PC-3 (cell line): ENCODE measurements around the gene SRPRA. TPM values are rescaled to one million over a fixed set of nuclear protein-coding genes. Genes with fewer than 3 reads are reported as not detected.

ENCODE experiments used
- ATAC-seq: fragments of 200-7000 bp; cut with Tn5 transposase; 2 replicates; pipeline ENCODE4 v1.9.1; 2020; ENCODE audit warnings: mild to moderate bottlenecking, moderate library complexity
- BruUV-seq: library from RNA; stranded (reverse); fragments of 400-500 nt; replicated peaks from 2 replicates; lab custom pipeline; 2021; lab: Mats Ljungman, UMichigan
- CTCF ChIA-PET: fragments of 300-600 bp; sonication (Branson Sonifier 250); formaldehyde crosslinking; loops from one replicate; lab custom pipeline; 2022; ENCODE audit warnings: antibody characterized with exemption; lab: Charles Lee
- POLR2A ChIA-PET: fragments of 300-600 bp; sonication (Branson Sonifier 250); formaldehyde crosslinking; loops from one replicate; lab custom pipeline; 2022; ENCODE audit warnings: antibody characterized with exemption; ENCODE audit not compliant: unreplicated experiment; lab: Charles Lee
- DNase-seq: peaks from one replicate; pipeline ENCODE4 v3.0.0-alpha.2; 2015
- H2AFZ ChIP-seq: fragments of 300-600 bp; sonication (generic); 2 replicates; pipeline ENCODE4 v1.6.0; 2016; ENCODE audit warnings: antibody characterized with exemption, low read length
- H3F3A ChIP-seq: fragments of 300-600 bp; sonication (generic); one replicate; pipeline ENCODE4 v1.6.0; 2017; ENCODE audit warnings: antibody characterized with exemption, low read length, control low read depth, mild to moderate bottlenecking; ENCODE audit not compliant: unreplicated experiment
- H3K27ac ChIP-seq: fragments of 300-600 bp; sonication (generic); 2 replicates; pipeline ENCODE4 v1.5.1; 2016; ENCODE audit warnings: mild to moderate bottlenecking, low read length
- H3K27me3 ChIP-seq: fragments of 300-600 bp; sonication (generic); 2 replicates; pipeline ENCODE4 v1.6.1; 2016; ENCODE audit warnings: low read length, mixed read lengths
- H3K36me3 ChIP-seq: fragments of 300-600 bp; sonication (generic); 2 replicates; pipeline ENCODE4 v1.6.1; 2016; ENCODE audit warnings: low read depth, mixed run types, low read length, mixed read lengths
- H3K4me1 ChIP-seq: fragments of 300-600 bp; sonication (generic); 2 replicates; pipeline ENCODE4 v1.5.1; 2016; ENCODE audit warnings: low read length; ENCODE audit not compliant: insufficient read depth
- H3K4me2 ChIP-seq: fragments of 300-600 bp; sonication (generic); 2 replicates; pipeline ENCODE4 v1.6.0; 2016; ENCODE audit warnings: low read length
- H3K4me3 ChIP-seq: fragments of 300-600 bp; sonication (generic); 2 replicates; pipeline ENCODE4 v1.5.1; 2016; ENCODE audit warnings: mild to moderate bottlenecking, low read length, mixed read lengths
- H3K79me2 ChIP-seq: fragments of 300-600 bp; sonication (generic); 2 replicates; pipeline ENCODE4 v1.6.1; 2017; ENCODE audit warnings: low read length, mixed read lengths
- H3K9ac ChIP-seq: fragments of 300-600 bp; sonication (generic); 2 replicates; pipeline ENCODE4 v1.6.0; 2016; ENCODE audit warnings: mild to moderate bottlenecking, low read length
- H3K9me2 ChIP-seq: fragments of 300-600 bp; sonication (generic); replicated peaks from 2 replicates; pipeline ENCODE4 v1.6.1; 2016; ENCODE audit warnings: mixed run types, low read length, mixed read lengths
- H3K9me3 ChIP-seq: fragments of 300-600 bp; sonication (generic); 2 replicates; pipeline ENCODE4 v1.6.1; 2016; ENCODE audit warnings: low read length, mixed read lengths
- H4K20me1 ChIP-seq: fragments of 300-600 bp; sonication (generic); 2 replicates; pipeline ENCODE4 v1.6.1; 2016; ENCODE audit warnings: low read length, mixed read lengths
- CTCF ChIP-seq: fragments of 300-600 bp; sonication (generic); conservative IDR thresholded peaks from 2 replicates; pipeline ENCODE4 v1.5.1; 2017; ENCODE audit warnings: antibody characterized with exemption, low read depth, mild to moderate bottlenecking, low read length
- EZH2 ChIP-seq: fragments of 300-600 bp; sonication (generic); IDR thresholded peaks from one replicate; pipeline ENCODE4 v1.6.1; 2017; ENCODE audit warnings: antibody characterized with exemption, mild to moderate bottlenecking, low read length; ENCODE audit not compliant: unreplicated experiment
- EZH2phosphoT487 ChIP-seq: fragments of 300-600 bp; sonication (generic); IDR thresholded peaks from 2 replicates; pipeline ENCODE4 v1.6.1; 2018; ENCODE audit warnings: mild to moderate bottlenecking, antibody characterized with exemption, low read length, borderline replicate concordance
- intact Hi-C: fragments of 100-400 bp; cut with micrococcal nuclease; formaldehyde crosslinking; loops from 2 replicates; pipeline ENCODE4 v1.9.0; 2023
- total RNA-seq: library from RNA; depleted of rRNA; stranded (reverse); fragments of >200 nt; gene quantifications from 2 replicates; pipeline ENCODE4 v1.2.3, GENCODE V29; 2014

The SRPRA gene
- total RNA-seq, 1 experiment from 2014 or later: 143 TPM

- no TSS peak for BruUV-seq
- intact Hi-C loops: loop anchor here (2.0 kb wide), 2 partner anchors 23 to 35 kb away; partner anchors contain the start of genes FAM118B, FOXRED1, RPUSD4 and SRPRA
- no peaks in the 10 kb centered on the region for H3F3A ChIP-seq
- peak overlapping the region; percentile 54 for H3K4me2 ChIP-seq
- H3K27ac ChIP-seq: peak overlapping the region; percentile 86
- no peak overlapping the region for H3K4me3 ChIP-seq
- peak; percentile 84 for ATAC-seq
- CTCF ChIA-PET: no interaction called here
- peak overlapping the region; percentile 42 for H3K9ac ChIP-seq
- peaks cover 14% of the 10 kb centered on the region for H3K79me2 ChIP-seq
- H3K9me2 ChIP-seq: no peaks in the 10 kb centered on the region
- H3K27me3 ChIP-seq: no peaks in the 10 kb centered on the region
- TF ChIP-seq EZH2phosphoT487: no peak
- no peak for TF ChIP-seq CTCF
- TF ChIP-seq EZH2: no peak
- POLR2A ChIA-PET: interaction anchor here (0.6 kb wide), 1 partner anchor 21 kb away, joined by 3 read pairs; no protein-coding TSS in a partner anchor
- peak; percentile 81 for DNase-seq
- peaks cover 5% of the 10 kb centered on the region; the same call in 1 of the 2 replicates for H3K36me3 ChIP-seq
- no peak overlapping the region for H2AFZ ChIP-seq
- no peaks in the 10 kb centered on the region for H4K20me1 ChIP-seq
- H3K9me3 ChIP-seq: no peaks in the 10 kb centered on the region
- H3K4me1 ChIP-seq: peaks cover 30% of the 10 kb centered on the region
Observed at GRCh38 chr11:126233391-126233790, 35.3 kb downstream of the SRPRA start.

- ChIA-PET POLR2A (no interaction called here), CTCF (no interaction called here)
- Histone ChIP-seq H3K4me3 (no peak overlapping the region), H3F3A (no peaks in the 10 kb centered on the region), H3K27me3 (no peaks in the 10 kb centered on the region), H3K9me3 (no peaks in the 10 kb centered on the region), H3K36me3 (peaks cover 3% of the 10 kb centered on the region; the same call in 1 of the 2 replicates), H3K9ac (peak overlapping the region; percentile 27; the same call in 1 of the 2 replicates), H3K4me2 (peak overlapping the region; percentile 54; the same call in 1 of the 2 replicates), H3K79me2 (peaks cover 18% of the 10 kb centered on the region), H3K9me2 (no peaks in the 10 kb centered on the region), H2AFZ (no peak overlapping the region), H3K4me1 (peaks cover 30% of the 10 kb centered on the region), H4K20me1 (no peaks in the 10 kb centered on the region), H3K27ac (peak overlapping the region; percentile 86)
- intact Hi-C loops: loop anchor here (2.0 kb wide), 2 partner anchors 22 to 36 kb away; partner anchors contain the start of genes FAM118B, FOXRED1, RPUSD4 and SRPRA
- ATAC-seq (peak; percentile 59), DNase-seq (peak; percentile 64)
- no TSS peak for BruUV-seq
- TF ChIP-seq CTCF: no peak
- no peak for TF ChIP-seq EZH2
- TF ChIP-seq EZH2phosphoT487: no peak
Observed at GRCh38 chr11:126232683-126233082, 36.0 kb downstream of the SRPRA start.
